Superior temporal gyrus (tissue), 1 donor: ENCODE data around the gene SLC25A27.

Source experiments
- DNase-seq: peaks from one replicate; pipeline ENCODE4 v3.0.0-alpha.2; 2016; ENCODE audit errors: extremely low spot score

SLC25A27 gene

DNA sequence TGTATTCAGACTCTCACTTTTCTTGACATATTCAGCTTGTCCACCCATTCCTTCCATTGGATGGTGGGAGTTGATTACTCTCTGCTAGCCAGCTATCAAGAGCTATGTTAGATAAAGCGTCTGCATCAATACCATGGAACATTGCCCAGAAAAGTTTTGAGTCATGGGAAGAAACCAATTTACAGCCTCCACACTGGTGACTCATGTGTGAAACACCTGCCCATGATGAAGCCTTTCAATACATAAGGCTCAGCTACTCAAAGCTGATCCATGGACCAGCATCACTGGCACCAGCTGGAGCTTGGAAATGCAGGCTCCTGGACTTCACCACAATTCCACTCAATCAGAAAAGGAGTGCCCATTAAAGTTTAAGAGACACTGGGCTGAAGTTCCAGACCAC, 66.3 kb downstream of the SLC25A27 start:
- DNase-seq = no peak

DNA sequence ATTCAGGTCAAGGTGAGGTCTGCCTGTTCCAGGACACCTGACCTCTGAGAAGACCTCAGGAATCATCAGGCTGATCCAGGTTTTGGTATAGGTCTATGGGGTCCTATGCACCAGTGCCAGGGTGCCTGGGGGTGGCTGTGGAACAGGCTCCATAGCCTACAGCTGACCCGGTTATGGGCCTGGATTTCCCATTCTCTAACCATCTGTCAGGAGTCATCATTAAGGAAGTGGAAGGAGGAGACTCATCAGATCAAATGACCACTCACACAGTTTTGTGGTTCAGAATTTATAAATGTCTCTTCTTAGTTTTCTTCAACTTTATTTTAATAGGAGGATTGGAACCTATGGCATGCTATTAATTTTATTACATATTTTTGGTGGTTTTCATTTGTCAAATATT, 67.6 kb downstream of the SLC25A27 start:
- no peak for DNase-seq
